SK-N-SH (cell line): ENCODE results near the gene CPB2. TPM values are rescaled to one million over a fixed set of nuclear protein-coding genes. Genes with fewer than 3 reads are reported as not detected.

Experiments
- CTCF ChIA-PET: fragments of 300-600, 350-600 bp; formaldehyde crosslinking; extraction: SDS; loops from one replicate; lab custom pipeline; 2021; lab: Yijun Ruan, JAX
- POLR2A ChIA-PET: fragments of 350-600 bp; sonication (Branson Sonifier 250); formaldehyde crosslinking; extraction: SDS; loops from one replicate; lab custom pipeline; 2020; ENCODE audit warnings: antibody characterized with exemption, inconsistent platforms; lab: Yijun Ruan, JAX
- DNase-seq: peaks from one replicate; pipeline ENCODE4 v3.0.0; 2012
- H2AFZ ChIP-seq: fragments of 200-600 bp; sonication (generic); 2 replicates; pipeline ENCODE4 v1.8.1; 2016; ENCODE audit warnings: antibody characterized with exemption, mild to moderate bottlenecking, low read depth
- H3F3A ChIP-seq: fragments of 200-600 bp; sonication (generic); replicated peaks from 2 replicates; pipeline ENCODE3; 2016; ENCODE audit warnings: antibody characterized with exemption, mild to moderate bottlenecking; ENCODE audit not compliant: insufficient read depth
- H3K27ac ChIP-seq, 2 experiments: fragments of 200-500 bp in 1 of 2; fragments of 200-600 bp in 1 of 2; sonication (Bioruptor generic) in 1 of 2; sonication (generic), shearing (Covaris generic) in 1 of 2; 2 replicates each; pipeline versions ENCODE4 v1.5.1 to v1.6.1; 2014 to 2016; ENCODE audit warnings: low read depth in 2 of 2, inconsistent platforms in 1 of 2, low read length in 1 of 2, mild to moderate bottlenecking in 1 of 2, mixed read lengths in 1 of 2
- H3K27me3 ChIP-seq: fragments of 200-600 bp; sonication (generic), shearing (Covaris generic); 2 replicates; pipeline ENCODE4 v1.6.1; 2016; ENCODE audit warnings: mixed run types; ENCODE audit not compliant: insufficient read depth
- H3K36me3 ChIP-seq, 2 experiments: fragments of 200-500 bp in 1 of 2; fragments of 200-600 bp in 1 of 2; sonication (Bioruptor generic) in 1 of 2; sonication (generic) in 1 of 2; replicated peaks in 1 of 2; 2 replicates each; pipeline versions ENCODE3 to v1.5.1; 2014 to 2016; ENCODE audit warnings: low read length in 1 of 2, mild to moderate bottlenecking in 1 of 2; ENCODE audit not compliant: insufficient read depth in 2 of 2, control insufficient read depth in 1 of 2
- H3K4me1 ChIP-seq, 2 experiments: fragments of 200-500 bp in 1 of 2; fragments of 200-600 bp in 1 of 2; sonication (Bioruptor generic) in 1 of 2; sonication (generic), shearing (Covaris generic) in 1 of 2; 2 replicates each; pipeline versions ENCODE4 v1.5.1 to v1.6.1; 2014 to 2016; ENCODE audit warnings: low read depth in 1 of 2, low read length in 1 of 2, mixed run types in 1 of 2; ENCODE audit not compliant: insufficient read depth in 2 of 2, control insufficient read depth in 1 of 2
- H3K4me2 ChIP-seq: fragments of 200-600 bp; sonication (generic), shearing (Covaris generic); 2 replicates; pipeline ENCODE4 v1.6.1; 2017; ENCODE audit warnings: mixed run types
- H3K4me3 ChIP-seq, 2 experiments: fragments of 200-500 bp in 1 of 2; fragments of 200-600 bp in 1 of 2; sonication (Bioruptor generic) in 1 of 2; sonication (generic), shearing (Covaris generic) in 1 of 2; 2 replicates each; pipeline versions ENCODE4 v1.5.1 to v1.8.1; 2014 to 2016; ENCODE audit warnings: low read depth in 2 of 2, inconsistent platforms in 1 of 2, low read length in 1 of 2, mild to moderate bottlenecking in 1 of 2, mixed read lengths in 1 of 2, moderate library complexity in 1 of 2
- H3K79me2 ChIP-seq: fragments of 200-600 bp; sonication (generic); 2 replicates; pipeline ENCODE4 v1.8.1; 2017; ENCODE audit warnings: mild to moderate bottlenecking; ENCODE audit not compliant: insufficient read depth
- H3K9ac ChIP-seq: fragments of 200-600 bp; sonication (generic); 2 replicates; pipeline ENCODE4 v1.6.1; 2017; ENCODE audit warnings: mixed run types
- H3K9me2 ChIP-seq: fragments of 200-600 bp; sonication (generic); 2 replicates; pipeline ENCODE4 v1.6.1; 2017; ENCODE audit warnings: mixed run types
- H3K9me3 ChIP-seq: fragments of 200-600 bp; sonication (generic); 2 replicates; pipeline ENCODE4 v1.6.1; 2017; ENCODE audit warnings: mixed run types, mild to moderate bottlenecking, moderate library complexity
- H4K20me1 ChIP-seq: fragments of 200-600 bp; sonication (generic); 2 replicates; pipeline ENCODE4 v1.6.1; 2017; ENCODE audit warnings: mild to moderate bottlenecking, mixed run types; ENCODE audit not compliant: insufficient read depth
- ELF1 ChIP-seq: IDR thresholded peaks from 2 replicates; pipeline ENCODE4 v1.4.0; 2012
- EP300 ChIP-seq, 2 experiments: IDR thresholded peaks; 2 replicates each; pipeline versions ENCODE4 v1.4.0 to v1.6.1; 2012; ENCODE audit warnings: borderline replicate concordance in 1 of 2, low read depth in 1 of 2, low read length in 1 of 2
- EZH2phosphoT487 ChIP-seq: fragments of 200-600 bp; sonication (generic); IDR thresholded peaks from 2 replicates; pipeline ENCODE4 v1.6.1; 2017; ENCODE audit warnings: low read depth, mixed run types, mild to moderate bottlenecking, antibody characterized with exemption, moderate library complexity, borderline replicate concordance
- FOSL2 ChIP-seq: IDR thresholded peaks from 2 replicates; pipeline ENCODE4 v1.4.0; 2012; ENCODE audit warnings: low read depth, mild to moderate bottlenecking, moderate library complexity, borderline replicate concordance
- FOXM1 ChIP-seq: IDR thresholded peaks from 2 replicates; pipeline ENCODE4 v1.4.0; 2012; ENCODE audit warnings: low read depth, mild to moderate bottlenecking
- GABPA ChIP-seq: IDR thresholded peaks from 2 replicates; pipeline ENCODE4 v1.4.0; 2012; ENCODE audit warnings: low read depth, mild to moderate bottlenecking
- JUND ChIP-seq: IDR thresholded peaks from 2 replicates; pipeline ENCODE4 v1.4.0; 2012
- MXI1 ChIP-seq: IDR thresholded peaks from 2 replicates; pipeline ENCODE4 v1.6.1; 2012; ENCODE audit warnings: mild to moderate bottlenecking, low read depth, low read length, improper control_type of control experiment
- NFIC ChIP-seq: IDR thresholded peaks from 2 replicates; pipeline ENCODE4 v1.4.0; 2012; ENCODE audit warnings: borderline replicate concordance
- NRF1 ChIP-seq: IDR thresholded peaks from 2 replicates; pipeline ENCODE4 v1.6.1; 2012; ENCODE audit warnings: low read depth, mild to moderate bottlenecking, low read length
- RAD21 ChIP-seq: IDR thresholded peaks from 2 replicates; pipeline ENCODE4 v1.6.1; 2012; ENCODE audit warnings: mild to moderate bottlenecking, low read length
- RCOR1 ChIP-seq: fragments of 150-350 bp; IDR thresholded peaks from 2 replicates; pipeline ENCODE4 v1.6.1; 2017; ENCODE audit warnings: antibody characterized with exemption, low read length
- RFX5 ChIP-seq: IDR thresholded peaks from 2 replicates; pipeline ENCODE4 v1.6.1; 2012; ENCODE audit warnings: mild to moderate bottlenecking, improper control_type of control experiment, low read length
- SIN3A ChIP-seq: IDR thresholded peaks from 2 replicates; pipeline ENCODE4 v1.6.1; 2012; ENCODE audit warnings: low read depth, mild to moderate bottlenecking, low read length, moderate library complexity, borderline replicate concordance
- SMC3 ChIP-seq: IDR thresholded peaks from 2 replicates; pipeline ENCODE4 v1.6.1; 2012; ENCODE audit warnings: low read depth, low read length, improper control_type of control experiment
- TCF12 ChIP-seq: IDR thresholded peaks from 2 replicates; pipeline ENCODE4 v1.4.0; 2012
- TEAD4 ChIP-seq: IDR thresholded peaks from 2 replicates; pipeline ENCODE4 v1.4.0; 2012; ENCODE audit warnings: mild to moderate bottlenecking, borderline replicate concordance; ENCODE audit not compliant: insufficient read depth
- WGBS: methylation state at CpG from one replicate; pipeline ENCODE4 v1.1.6; 2017; ENCODE audit warnings: low lambda C conversion rate; 5-methylcytosine and 5-hydroxymethylcytosine counted together
- polyA plus RNA-seq, 3 experiments: library from polyadenylated mRNA; depleted of rRNA; stranded (reverse); fragments of >200 nt; gene quantifications; 2 replicates each; pipeline ENCODE4 v1.2.3, GENCODE V29; 2012
- TF ChIP-seq, protein P1 (sequence below): IDR thresholded peaks from 2 replicates; pipeline ENCODE4 v1.4.0; 2012; ENCODE audit warnings: low read depth
- TF ChIP-seq, protein P2 (sequence below): IDR thresholded peaks from 2 replicates; pipeline ENCODE4 v1.6.1; 2012; ENCODE audit warnings: mild to moderate bottlenecking, low read depth, low read length, moderate library complexity
- TF ChIP-seq, protein P3 (sequence below): IDR thresholded peaks from 2 replicates; pipeline ENCODE4 v1.4.0; 2012; ENCODE audit warnings: low read depth, borderline replicate concordance

CPB2 gene
- polyA plus RNA-seq, 1 of the 3 experiments (the other 2 are of a cell fraction), result not detected

DNA sequence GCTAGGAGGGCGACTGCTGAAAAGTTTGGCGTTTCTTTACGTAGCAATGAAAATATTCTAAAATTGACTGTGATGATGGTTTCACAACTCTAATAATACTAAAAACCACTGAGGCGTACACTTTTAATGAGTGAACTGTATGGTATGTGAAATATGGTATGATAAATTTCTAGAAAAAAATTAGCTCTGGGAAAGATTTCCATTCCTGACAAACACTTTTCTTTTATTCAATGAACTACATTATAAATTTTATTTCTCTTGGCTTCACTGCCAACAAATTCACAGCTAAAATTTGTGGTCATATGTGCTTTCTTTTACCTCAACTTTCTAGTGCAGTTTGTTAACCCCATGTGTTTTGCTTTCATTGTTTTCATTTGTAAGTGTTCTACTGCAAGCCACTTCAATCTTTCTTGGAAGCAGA lies 63.4 kb downstream of the CPB2 start:
- no peak overlapping the region for H3K9ac ChIP-seq
- H3K79me2 ChIP-seq, result peaks cover 74% of the 10 kb centered on the region
- DNase-seq, result no peak
- H2AFZ ChIP-seq, result no peak overlapping the region
- ChIA-PET POLR2A (no interaction called here), CTCF (interaction anchor here (1.0 kb wide), 1 partner anchor 28 kb away, joined by 4 read pairs; no protein-coding TSS in a partner anchor)
- no peak overlapping the region for H3K4me2 ChIP-seq
- H4K20me1 ChIP-seq, result peaks cover 14% of the 10 kb centered on the region; the same call in 1 of the 2 replicates
- TF ChIP-seq, protein P1, sequence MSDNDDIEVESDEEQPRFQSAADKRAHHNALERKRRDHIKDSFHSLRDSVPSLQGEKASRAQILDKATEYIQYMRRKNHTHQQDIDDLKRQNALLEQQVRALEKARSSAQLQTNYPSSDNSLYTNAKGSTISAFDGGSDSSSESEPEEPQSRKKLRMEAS, result no peak
- TF ChIP-seq NRF1 (no peak), FOSL2 (no peak), TEAD4 (no peak), RAD21 (no peak), ELF1 (no peak), MXI1 (no peak), NFIC (no peak), FOXM1 (no peak), JUND (no peak), RFX5 (no peak), TCF12 (no peak), EZH2phosphoT487 (no peak), SIN3A (no peak), RCOR1 (no peak), GABPA (no peak), EP300 (IDR thresholded peaks at IDR 0.05; ENCODE audit: borderline replicate concordance in 1 of 2, low read depth in 1 of 2, low read length in 1 of 2) (no peak), SMC3 (no peak)
- TF ChIP-seq, protein P2, sequence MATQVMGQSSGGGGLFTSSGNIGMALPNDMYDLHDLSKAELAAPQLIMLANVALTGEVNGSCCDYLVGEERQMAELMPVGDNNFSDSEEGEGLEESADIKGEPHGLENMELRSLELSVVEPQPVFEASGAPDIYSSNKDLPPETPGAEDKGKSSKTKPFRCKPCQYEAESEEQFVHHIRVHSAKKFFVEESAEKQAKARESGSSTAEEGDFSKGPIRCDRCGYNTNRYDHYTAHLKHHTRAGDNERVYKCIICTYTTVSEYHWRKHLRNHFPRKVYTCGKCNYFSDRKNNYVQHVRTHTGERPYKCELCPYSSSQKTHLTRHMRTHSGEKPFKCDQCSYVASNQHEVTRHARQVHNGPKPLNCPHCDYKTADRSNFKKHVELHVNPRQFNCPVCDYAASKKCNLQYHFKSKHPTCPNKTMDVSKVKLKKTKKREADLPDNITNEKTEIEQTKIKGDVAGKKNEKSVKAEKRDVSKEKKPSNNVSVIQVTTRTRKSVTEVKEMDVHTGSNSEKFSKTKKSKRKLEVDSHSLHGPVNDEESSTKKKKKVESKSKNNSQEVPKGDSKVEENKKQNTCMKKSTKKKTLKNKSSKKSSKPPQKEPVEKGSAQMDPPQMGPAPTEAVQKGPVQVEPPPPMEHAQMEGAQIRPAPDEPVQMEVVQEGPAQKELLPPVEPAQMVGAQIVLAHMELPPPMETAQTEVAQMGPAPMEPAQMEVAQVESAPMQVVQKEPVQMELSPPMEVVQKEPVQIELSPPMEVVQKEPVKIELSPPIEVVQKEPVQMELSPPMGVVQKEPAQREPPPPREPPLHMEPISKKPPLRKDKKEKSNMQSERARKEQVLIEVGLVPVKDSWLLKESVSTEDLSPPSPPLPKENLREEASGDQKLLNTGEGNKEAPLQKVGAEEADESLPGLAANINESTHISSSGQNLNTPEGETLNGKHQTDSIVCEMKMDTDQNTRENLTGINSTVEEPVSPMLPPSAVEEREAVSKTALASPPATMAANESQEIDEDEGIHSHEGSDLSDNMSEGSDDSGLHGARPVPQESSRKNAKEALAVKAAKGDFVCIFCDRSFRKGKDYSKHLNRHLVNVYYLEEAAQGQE, result no peak
- TF ChIP-seq, protein P3, sequence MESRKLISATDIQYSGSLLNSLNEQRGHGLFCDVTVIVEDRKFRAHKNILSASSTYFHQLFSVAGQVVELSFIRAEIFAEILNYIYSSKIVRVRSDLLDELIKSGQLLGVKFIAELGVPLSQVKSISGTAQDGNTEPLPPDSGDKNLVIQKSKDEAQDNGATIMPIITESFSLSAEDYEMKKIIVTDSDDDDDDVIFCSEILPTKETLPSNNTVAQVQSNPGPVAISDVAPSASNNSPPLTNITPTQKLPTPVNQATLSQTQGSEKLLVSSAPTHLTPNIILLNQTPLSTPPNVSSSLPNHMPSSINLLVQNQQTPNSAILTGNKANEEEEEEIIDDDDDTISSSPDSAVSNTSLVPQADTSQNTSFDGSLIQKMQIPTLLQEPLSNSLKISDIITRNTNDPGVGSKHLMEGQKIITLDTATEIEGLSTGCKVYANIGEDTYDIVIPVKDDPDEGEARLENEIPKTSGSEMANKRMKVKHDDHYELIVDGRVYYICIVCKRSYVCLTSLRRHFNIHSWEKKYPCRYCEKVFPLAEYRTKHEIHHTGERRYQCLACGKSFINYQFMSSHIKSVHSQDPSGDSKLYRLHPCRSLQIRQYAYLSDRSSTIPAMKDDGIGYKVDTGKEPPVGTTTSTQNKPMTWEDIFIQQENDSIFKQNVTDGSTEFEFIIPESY, result no peak
- H3K27me3 ChIP-seq, result no peaks in the 10 kb centered on the region
- no peaks in the 10 kb centered on the region for H3K9me2 ChIP-seq
- H3F3A ChIP-seq, result peaks cover 10% of the 10 kb centered on the region
- H3K4me3 ChIP-seq, result no peak overlapping the region
- H3K27ac ChIP-seq, result no peak overlapping the region
- H3K4me1 ChIP-seq, result no peaks in the 10 kb centered on the region; a peak in 2 of 4 replicates
- H3K36me3 ChIP-seq, result peaks cover 47 to 59% of the 10 kb centered on the region in 2 experiments
- no peaks in the 10 kb centered on the region for H3K9me3 ChIP-seq
- 92% methylated on average over 4 of the region's 4 CpGs for WGBS
